ENCODE results near the gene PROC. TPM values are rescaled to one million over a fixed set of nuclear protein-coding genes. Genes with fewer than 3 reads are reported as not detected.
A peak's percentile ranks its signal among the peaks of the same experiment; 100 is the strongest.

The PROC gene
- total and polyA plus RNA-seq, 8 donors, result 0.50 to 4.6 (median 3.7) TPM; not detected in 1

DNA sequence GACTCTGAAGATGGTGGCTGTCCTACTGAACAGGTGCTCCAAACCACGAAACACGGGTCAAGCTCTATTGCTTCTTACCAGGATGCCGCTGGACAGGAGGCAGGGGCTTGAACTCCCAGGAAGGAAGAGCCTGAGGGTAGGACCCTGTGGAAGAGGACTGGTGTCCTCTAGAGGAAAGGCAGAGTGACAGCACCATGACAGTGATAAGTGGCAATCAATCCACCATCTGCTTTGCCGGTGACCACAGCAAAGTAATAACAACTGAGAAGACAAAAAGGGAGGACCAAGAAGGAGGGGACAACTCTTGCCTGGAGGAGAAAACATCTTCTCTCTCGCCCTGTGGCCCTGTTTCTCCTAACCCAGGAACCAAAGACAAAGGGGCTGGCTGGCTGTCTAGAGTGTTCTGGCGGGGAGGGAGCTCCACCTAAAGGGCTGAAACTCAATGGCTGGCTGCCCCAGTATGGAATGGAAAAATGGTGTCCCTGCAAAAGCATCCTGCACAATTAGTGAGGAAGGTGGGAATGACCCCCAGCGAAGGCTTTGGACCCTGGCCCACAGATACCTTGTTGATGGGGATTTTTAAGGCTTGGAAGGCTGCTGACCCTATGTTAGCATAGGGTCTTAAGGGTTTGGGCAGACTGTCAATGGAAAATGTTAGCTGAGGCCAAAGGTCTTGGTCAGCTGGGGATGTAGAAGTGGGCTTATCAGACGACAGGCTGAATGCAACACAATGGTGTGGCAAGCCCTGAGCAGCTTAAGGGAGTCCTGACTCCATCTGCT is 35.4 kb downstream of the PROC start:
- Histone ChIP-seq H3K36me3 (peaks cover 0 to 4% of the 10 kb centered on the region in 2 donors), H3K27ac (no peak overlapping the region), H3K27me3 (no peaks in the 10 kb centered on the region), H3K9me3 (no peaks in the 10 kb centered on the region), H3K4me1 (no peaks in the 10 kb centered on the region), H3K4me3 (no peak overlapping the region)
- ATAC-seq (no peak), DNase-seq (peak in 1 of 4 donors; percentile 2)
- intact Hi-C loops (cut with DNase I), result no loop called here
- TF ChIP-seq, protein P1, sequence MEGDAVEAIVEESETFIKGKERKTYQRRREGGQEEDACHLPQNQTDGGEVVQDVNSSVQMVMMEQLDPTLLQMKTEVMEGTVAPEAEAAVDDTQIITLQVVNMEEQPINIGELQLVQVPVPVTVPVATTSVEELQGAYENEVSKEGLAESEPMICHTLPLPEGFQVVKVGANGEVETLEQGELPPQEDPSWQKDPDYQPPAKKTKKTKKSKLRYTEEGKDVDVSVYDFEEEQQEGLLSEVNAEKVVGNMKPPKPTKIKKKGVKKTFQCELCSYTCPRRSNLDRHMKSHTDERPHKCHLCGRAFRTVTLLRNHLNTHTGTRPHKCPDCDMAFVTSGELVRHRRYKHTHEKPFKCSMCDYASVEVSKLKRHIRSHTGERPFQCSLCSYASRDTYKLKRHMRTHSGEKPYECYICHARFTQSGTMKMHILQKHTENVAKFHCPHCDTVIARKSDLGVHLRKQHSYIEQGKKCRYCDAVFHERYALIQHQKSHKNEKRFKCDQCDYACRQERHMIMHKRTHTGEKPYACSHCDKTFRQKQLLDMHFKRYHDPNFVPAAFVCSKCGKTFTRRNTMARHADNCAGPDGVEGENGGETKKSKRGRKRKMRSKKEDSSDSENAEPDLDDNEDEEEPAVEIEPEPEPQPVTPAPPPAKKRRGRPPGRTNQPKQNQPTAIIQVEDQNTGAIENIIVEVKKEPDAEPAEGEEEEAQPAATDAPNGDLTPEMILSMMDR (IDR thresholded peaks at IDR 0.05), result no peak

DNA sequence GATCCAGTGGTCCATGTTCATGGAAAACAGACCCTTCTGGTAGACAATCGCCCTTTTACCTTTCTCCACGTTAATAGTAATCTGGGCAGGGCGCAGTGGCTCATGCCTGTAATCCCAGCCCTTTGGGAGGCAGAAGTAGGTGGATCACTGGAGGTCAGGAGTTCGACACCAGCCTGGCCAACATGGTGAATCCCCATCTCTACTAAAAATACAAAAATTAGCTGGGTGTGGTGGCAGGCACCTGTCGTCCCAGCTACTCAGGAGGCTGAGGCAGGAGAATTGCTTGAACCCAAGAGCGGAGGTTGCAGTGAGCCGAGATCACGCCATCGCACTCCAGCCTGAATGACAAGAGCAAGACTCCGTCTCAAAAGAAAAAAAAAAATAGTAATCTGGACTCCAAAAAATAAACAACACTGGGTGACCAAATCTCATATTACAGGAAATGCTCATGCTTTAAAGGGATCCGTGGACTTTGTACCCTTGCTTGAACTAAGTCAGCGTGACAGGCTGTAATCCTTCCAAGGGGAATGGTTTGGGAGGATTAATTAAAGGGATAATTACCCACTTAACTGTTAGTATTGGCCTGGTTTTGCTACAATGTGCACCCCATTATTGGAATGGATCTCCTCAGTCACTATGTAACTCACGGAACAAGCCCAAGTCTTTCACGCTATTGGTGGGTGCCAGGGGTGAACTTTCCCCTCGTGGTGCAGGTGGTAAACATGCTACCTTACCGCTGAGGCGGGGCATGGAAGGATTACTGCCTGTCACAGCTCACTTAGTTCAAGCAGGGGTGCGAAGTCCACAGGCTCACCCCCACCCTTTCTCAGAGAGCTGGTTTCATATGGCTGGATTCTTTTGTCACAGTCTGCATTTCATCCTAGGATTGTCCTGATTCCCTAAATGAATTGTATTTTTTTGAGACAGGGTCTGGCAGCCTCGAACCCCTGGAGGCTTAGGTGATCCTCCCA is 36.7 kb downstream of the PROC start:
- H3K4me3 ChIP-seq, result no peak overlapping the region
- no peaks in the 10 kb centered on the region for H3K9me3 ChIP-seq
- no peaks in the 10 kb centered on the region for H3K4me1 ChIP-seq
- intact Hi-C loops (cut with DNase I), result no loop called here
- ATAC-seq (no peak), DNase-seq (no peak)
- H3K27me3 ChIP-seq, result no peaks in the 10 kb centered on the region
- H3K36me3 ChIP-seq, result peaks cover 0 to 4% of the 10 kb centered on the region in 2 donors
- TF ChIP-seq, protein P1 (IDR thresholded peaks at IDR 0.05), result no peak
- no peak overlapping the region for H3K27ac ChIP-seq

DNA sequence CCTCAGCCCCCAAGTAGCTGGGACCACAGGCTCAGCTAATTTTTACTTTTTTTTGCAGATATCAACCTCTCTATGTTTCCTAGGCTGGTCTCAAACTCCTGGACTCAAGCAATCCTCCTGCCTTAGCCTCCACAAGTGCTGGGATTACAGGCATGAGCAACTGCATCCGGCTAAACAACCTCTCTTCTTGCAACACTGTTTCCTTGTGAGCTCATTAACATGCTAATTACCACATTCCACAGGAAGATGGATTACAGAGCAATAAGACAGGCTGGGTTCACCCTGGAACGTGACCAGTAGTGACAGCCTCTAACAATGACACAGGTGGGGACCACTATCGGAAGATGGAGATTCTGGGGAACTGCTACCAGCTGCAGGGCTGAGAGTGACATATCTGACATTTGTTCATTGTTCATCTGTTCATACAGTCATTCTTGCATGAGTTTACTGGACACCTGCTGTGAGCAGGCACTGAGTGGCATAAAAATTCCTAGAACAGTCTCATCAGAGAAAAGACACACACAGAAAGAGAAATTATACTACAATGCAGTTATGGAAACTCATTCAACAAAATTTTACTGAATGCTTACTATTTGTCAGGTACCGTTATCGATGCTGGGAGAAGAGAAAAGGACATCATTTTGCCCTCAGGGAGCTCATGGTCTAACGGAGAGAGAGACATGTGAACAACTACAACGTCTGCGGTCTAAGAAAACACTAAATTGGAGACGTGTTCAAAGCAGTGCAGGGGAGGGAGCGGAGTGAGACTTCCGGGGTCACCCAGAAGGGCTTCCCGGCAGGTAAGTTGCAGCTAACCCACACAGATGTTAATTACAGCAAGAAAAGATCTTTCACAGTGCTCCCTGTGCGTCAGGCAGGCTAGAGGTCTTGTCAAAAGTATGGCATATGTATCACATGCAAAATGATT is 37.6 kb downstream of the PROC start:
- Histone ChIP-seq H3K36me3 (peaks cover 0 to 4% of the 10 kb centered on the region in 2 donors), H3K4me3 (no peak overlapping the region), H3K27me3 (no peaks in the 10 kb centered on the region), H3K27ac (no peak overlapping the region), H3K9me3 (no peaks in the 10 kb centered on the region), H3K4me1 (no peaks in the 10 kb centered on the region)
- TF ChIP-seq, protein P1 (IDR thresholded peaks at IDR 0.05), result no peak
- DNase-seq (no peak), ATAC-seq (no peak)
- intact Hi-C loops (cut with DNase I), result no loop called here

DNA sequence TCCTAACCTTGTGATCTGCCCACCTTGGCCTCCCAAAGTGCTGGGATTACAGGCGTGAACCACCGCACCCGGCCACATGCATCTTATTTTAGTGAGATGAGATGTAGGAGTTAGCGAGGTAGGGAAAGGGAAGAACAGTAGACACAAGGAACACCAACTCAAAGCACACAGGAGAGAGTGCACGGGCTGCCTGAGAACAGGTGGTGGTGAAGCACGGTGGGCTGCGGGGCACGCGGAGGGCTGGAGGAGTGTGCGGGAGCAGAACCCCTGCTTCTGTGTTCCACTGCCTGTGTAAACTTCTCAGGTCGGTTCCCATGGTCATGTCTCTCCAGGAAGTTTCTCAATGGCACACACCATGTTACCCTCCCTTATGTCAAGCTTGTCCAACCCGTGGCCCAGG is 38.7 kb downstream of the PROC start:
- no peaks in the 10 kb centered on the region for H3K27me3 ChIP-seq
- no peak overlapping the region for H3K4me3 ChIP-seq
- no peaks in the 10 kb centered on the region for H3K4me1 ChIP-seq
- DNase-seq, result peak in 1 of 4 donors; percentile 43
- TF ChIP-seq, protein P1 (IDR thresholded peaks at IDR 0.05), result no peak
- peaks cover 0 to 4% of the 10 kb centered on the region in 2 donors for H3K36me3 ChIP-seq
- no peak for ATAC-seq
- no peak overlapping the region for H3K27ac ChIP-seq
- intact Hi-C loops (cut with DNase I), result no loop called here
- H3K9me3 ChIP-seq, result no peaks in the 10 kb centered on the region
